ENCODE measurements around the gene PREX1. TPM values are rescaled to one million over a fixed set of nuclear protein-coding genes. Genes with fewer than 3 reads are reported as not detected.

PREX1 gene
- total and polyA plus RNA-seq, 3 donors from 2014 or later = 18.0 to 36.5 (median 27.1) TPM

DNA sequence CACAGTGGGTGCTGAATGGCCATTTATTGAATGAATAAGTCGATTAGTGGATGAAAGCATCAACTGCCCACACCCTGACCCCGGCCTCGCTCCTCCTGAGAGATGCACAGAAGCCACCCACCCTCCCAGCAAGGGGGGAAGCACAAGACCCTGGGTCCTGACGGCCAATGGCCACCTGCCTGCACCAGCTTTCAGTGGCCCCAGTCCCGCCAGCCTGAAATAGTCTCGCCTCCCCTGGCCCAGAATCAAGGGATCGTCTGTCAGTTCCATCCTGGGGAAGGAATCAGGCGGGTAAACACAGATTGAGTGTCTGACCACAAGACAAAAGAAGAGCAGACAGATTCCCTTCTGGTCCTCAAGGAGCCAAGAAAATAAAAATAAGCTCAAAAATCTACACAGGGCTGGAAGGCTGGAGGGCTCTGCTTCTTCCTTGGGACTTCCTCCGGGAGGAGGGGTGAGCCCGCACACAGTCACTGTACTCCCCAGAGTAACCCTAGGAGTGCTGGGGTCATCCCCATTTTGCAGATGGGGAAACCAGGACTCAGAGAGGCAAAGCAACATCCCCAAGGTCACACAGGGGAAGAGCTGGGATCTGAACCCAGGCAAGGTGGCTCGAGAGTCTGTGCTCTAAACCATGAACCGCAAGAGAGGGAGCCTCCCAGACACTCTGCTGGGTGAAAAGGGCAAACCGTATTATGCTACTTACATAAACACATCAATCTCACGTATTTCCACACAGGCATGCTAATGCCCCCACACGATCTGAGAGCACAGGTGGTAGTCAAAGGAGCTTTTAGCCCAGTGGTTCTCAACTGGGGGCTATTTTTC, 7.8 kb downstream of the PREX1 start:
- H3K9me3 ChIP-seq = no peaks in the 10 kb centered on the region
- intact Hi-C loops (cut with DNase I; ENCODE audit: low total_unique reads) = no loop called here
- H3K27ac ChIP-seq = no peak overlapping the region
- H3K36me3 ChIP-seq (ENCODE audit: low read depth, missing control alignments) = no peaks in the 10 kb centered on the region
- TF ChIP-seq POLR2A (IDR thresholded peaks at IDR 0.05) = no peak
- TF ChIP-seq, protein P1, sequence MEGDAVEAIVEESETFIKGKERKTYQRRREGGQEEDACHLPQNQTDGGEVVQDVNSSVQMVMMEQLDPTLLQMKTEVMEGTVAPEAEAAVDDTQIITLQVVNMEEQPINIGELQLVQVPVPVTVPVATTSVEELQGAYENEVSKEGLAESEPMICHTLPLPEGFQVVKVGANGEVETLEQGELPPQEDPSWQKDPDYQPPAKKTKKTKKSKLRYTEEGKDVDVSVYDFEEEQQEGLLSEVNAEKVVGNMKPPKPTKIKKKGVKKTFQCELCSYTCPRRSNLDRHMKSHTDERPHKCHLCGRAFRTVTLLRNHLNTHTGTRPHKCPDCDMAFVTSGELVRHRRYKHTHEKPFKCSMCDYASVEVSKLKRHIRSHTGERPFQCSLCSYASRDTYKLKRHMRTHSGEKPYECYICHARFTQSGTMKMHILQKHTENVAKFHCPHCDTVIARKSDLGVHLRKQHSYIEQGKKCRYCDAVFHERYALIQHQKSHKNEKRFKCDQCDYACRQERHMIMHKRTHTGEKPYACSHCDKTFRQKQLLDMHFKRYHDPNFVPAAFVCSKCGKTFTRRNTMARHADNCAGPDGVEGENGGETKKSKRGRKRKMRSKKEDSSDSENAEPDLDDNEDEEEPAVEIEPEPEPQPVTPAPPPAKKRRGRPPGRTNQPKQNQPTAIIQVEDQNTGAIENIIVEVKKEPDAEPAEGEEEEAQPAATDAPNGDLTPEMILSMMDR (IDR thresholded peaks at IDR 0.05) = no peak
- 59 to 63% methylated on average over 11 to 14 of the region's 15 CpGs for WGBS, 2 donors
- H3K27me3 ChIP-seq = no peaks in the 10 kb centered on the region
- no peak overlapping the region for H3K4me3 ChIP-seq
- no peaks in the 10 kb centered on the region for H3K4me1 ChIP-seq
- DNase-seq = no peak

GRCh38 chr20:48819089-48819488, 8.7 kb downstream of the PREX1 start:
- H3K4me1 ChIP-seq = no peaks in the 10 kb centered on the region
- intact Hi-C loops (cut with DNase I; ENCODE audit: low total_unique reads) = no loop called here
- no peaks in the 10 kb centered on the region for H3K9me3 ChIP-seq
- 87 to 91% methylated on average over 3 of the region's 3 CpGs for WGBS, 2 donors
- TF ChIP-seq, protein P1 (IDR thresholded peaks at IDR 0.05) = no peak
- TF ChIP-seq POLR2A (IDR thresholded peaks at IDR 0.05) = no peak
- no peaks in the 10 kb centered on the region for H3K36me3 ChIP-seq (ENCODE audit: low read depth, missing control alignments)
- H3K4me3 ChIP-seq = no peak overlapping the region
- no peaks in the 10 kb centered on the region for H3K27me3 ChIP-seq
- no peak for DNase-seq
- no peak overlapping the region for H3K27ac ChIP-seq

GRCh38 chr20:48818481-48818987, 9.3 kb downstream of the PREX1 start:
- Histone ChIP-seq H3K4me3 (no peak overlapping the region), H3K27ac (no peak overlapping the region), H3K9me3 (no peaks in the 10 kb centered on the region), H3K27me3 (no peaks in the 10 kb centered on the region), H3K36me3 (ENCODE audit: low read depth, missing control alignments) (no peaks in the 10 kb centered on the region), H3K4me1 (no peaks in the 10 kb centered on the region)
- WGBS, 2 donors = 44 to 45% methylated on average over 11 of the region's 11 CpGs
- DNase-seq = no peak
- TF ChIP-seq, protein P1 (IDR thresholded peaks at IDR 0.05) = no peak
- no peak for TF ChIP-seq POLR2A (IDR thresholded peaks at IDR 0.05)
- intact Hi-C loops (cut with DNase I; ENCODE audit: low total_unique reads) = no loop called here

DNA sequence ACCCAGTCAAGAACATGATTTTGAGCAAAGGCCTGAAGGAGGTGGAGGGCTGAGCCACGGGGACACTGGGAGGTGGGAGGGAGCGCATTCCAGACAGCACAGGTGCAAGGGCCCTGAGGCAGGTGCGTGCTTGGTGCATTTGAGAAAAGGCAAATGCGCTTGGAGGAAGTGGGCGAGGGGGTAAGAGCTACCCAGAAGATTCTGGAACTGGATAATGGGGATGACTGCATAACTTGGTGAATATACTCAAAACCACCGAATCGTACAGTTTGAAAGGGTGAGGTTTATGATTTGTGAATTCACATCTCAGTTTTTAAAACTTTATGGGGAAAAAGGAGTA, 9.8 kb downstream of the PREX1 start:
- no peak for TF ChIP-seq POLR2A (IDR thresholded peaks at IDR 0.05)
- TF ChIP-seq, protein P1 (IDR thresholded peaks at IDR 0.05) = no peak
- H3K9me3 ChIP-seq = no peaks in the 10 kb centered on the region
- no peak for DNase-seq
- no peaks in the 10 kb centered on the region for H3K27me3 ChIP-seq
- no peaks in the 10 kb centered on the region for H3K4me1 ChIP-seq
- intact Hi-C loops (cut with DNase I; ENCODE audit: low total_unique reads) = no loop called here
- no peak overlapping the region for H3K27ac ChIP-seq
- no peak overlapping the region for H3K4me3 ChIP-seq
- 69 to 76% methylated on average over 7 of the region's 7 CpGs for WGBS, 2 donors
- H3K36me3 ChIP-seq (ENCODE audit: low read depth, missing control alignments) = no peaks in the 10 kb centered on the region
